ENCODE measurements around the gene RALGPS2. TPM values are rescaled to one million over a fixed set of nuclear protein-coding genes. Genes with fewer than 3 reads are reported as not detected.

RALGPS2 gene
- total and polyA plus RNA-seq, 2 donors from 2014 or later: 3.6 to 32.8 TPM

- no peaks in the 10 kb centered on the region for H3K27me3 ChIP-seq (ENCODE audit: control insufficient read depth, insufficient read depth, low read length)
- no peak for TF ChIP-seq CTCF (IDR thresholded peaks at IDR 0.05; ENCODE audit: borderline replicate concordance, extremely low read depth, insufficient read depth)
- H3K9ac ChIP-seq (ENCODE audit: low read length in 3 of 3): peak overlapping the region in 2 of 3 donors; percentile 56 to 77
- peak overlapping the region; percentile 45 to 71 for H3K27ac ChIP-seq (ENCODE audit: low read depth in 2 of 2, low read length in 2 of 2)
- H3K36me3 ChIP-seq (ENCODE audit: control insufficient read depth in 2 of 3, insufficient read depth in 3 of 3, low read length in 3 of 3): no peaks in the 10 kb centered on the region
- peaks cover 0 to 4% (median 3%) of the 10 kb centered on the region in 3 donors for H3K4me1 ChIP-seq (ENCODE audit: control insufficient read depth in 2 of 3, insufficient read depth in 2 of 3, low read depth in 1 of 3, low read length in 3 of 3)
- DNase-seq (no peak), FAIRE-seq (no peak)
- intact Hi-C loops (cut with DNase I): no loop called here
- H3K4me3 ChIP-seq (ENCODE audit: low read length in 3 of 3): peak overlapping the region; percentile 81 to 90 (median 86)
- no peaks in the 10 kb centered on the region for H3K9me3 ChIP-seq (ENCODE audit: control insufficient read depth in 2 of 3, insufficient read depth in 1 of 3, low read length in 3 of 3)
Observed at GRCh38 chr1:178726545-178726944, 1.5 kb downstream of the RALGPS2 start.

GRCh38 chr1:178727014-178727895, 2.2 kb downstream of the RALGPS2 start:
- FAIRE-seq (no peak), DNase-seq (peak in 1 of 5 donors; percentile 21)
- H3K27me3 ChIP-seq (ENCODE audit: control insufficient read depth, insufficient read depth, low read length): no peaks in the 10 kb centered on the region
- peak overlapping the region in 1 of 2 donors; percentile 71 for H3K27ac ChIP-seq (ENCODE audit: low read depth in 2 of 2, low read length in 2 of 2)
- peak overlapping the region in 2 of 3 donors; percentile 81 to 90 for H3K4me3 ChIP-seq (ENCODE audit: low read length in 3 of 3)
- H3K9me3 ChIP-seq (ENCODE audit: control insufficient read depth in 2 of 3, insufficient read depth in 1 of 3, low read length in 3 of 3): no peaks in the 10 kb centered on the region
- intact Hi-C loops (cut with DNase I): no loop called here
- peaks cover 0 to 4% (median 3%) of the 10 kb centered on the region in 3 donors for H3K4me1 ChIP-seq (ENCODE audit: control insufficient read depth in 2 of 3, insufficient read depth in 2 of 3, low read depth in 1 of 3, low read length in 3 of 3)
- no peak for TF ChIP-seq CTCF (IDR thresholded peaks at IDR 0.05; ENCODE audit: borderline replicate concordance, extremely low read depth, insufficient read depth)
- H3K36me3 ChIP-seq (ENCODE audit: control insufficient read depth in 2 of 3, insufficient read depth in 3 of 3, low read length in 3 of 3): no peaks in the 10 kb centered on the region
- peak overlapping the region in 1 of 3 donors; percentile 56 for H3K9ac ChIP-seq (ENCODE audit: low read length in 3 of 3)

- Histone ChIP-seq H3K9me3 (ENCODE audit: control insufficient read depth in 2 of 3, insufficient read depth in 1 of 3, low read length in 3 of 3) (no peaks in the 10 kb centered on the region), H3K27me3 (ENCODE audit: control insufficient read depth, insufficient read depth, low read length) (no peaks in the 10 kb centered on the region), H3K9ac (ENCODE audit: low read length in 3 of 3) (no peak overlapping the region), H3K4me3 (ENCODE audit: low read length in 3 of 3) (no peak overlapping the region), H3K36me3 (ENCODE audit: control insufficient read depth in 2 of 3, insufficient read depth in 3 of 3, low read length in 3 of 3) (no peaks in the 10 kb centered on the region), H3K4me1 (ENCODE audit: control insufficient read depth in 2 of 3, insufficient read depth in 2 of 3, low read depth in 1 of 3, low read length in 3 of 3) (no peaks in the 10 kb centered on the region), H3K27ac (ENCODE audit: low read depth in 2 of 2, low read length in 2 of 2) (no peak overlapping the region)
- DNase-seq: no peak
- TF ChIP-seq CTCF (IDR thresholded peaks at IDR 0.05; ENCODE audit: borderline replicate concordance, extremely low read depth, insufficient read depth): no peak
- no peak for FAIRE-seq
- intact Hi-C loops (cut with DNase I): no loop called here
Observed at GRCh38 chr1:178733972-178734371, 8.9 kb downstream of the RALGPS2 start.
